Fibroblast of the aortic adventitia (primary cell): ENCODE measurements around the gene ITIH4. TPM values are rescaled to one million over a fixed set of nuclear protein-coding genes. Genes with fewer than 3 reads are reported as not detected.

Source experiments
- DNase-seq: peaks from one replicate; pipeline ENCODE4 v3.0.0-alpha.2; 2010; ENCODE audit warnings: low read depth
- H3K4me3 ChIP-seq: 2 replicates; pipeline ENCODE4 v1.5.1; 2011; ENCODE audit warnings: low read depth, mild to moderate bottlenecking, control low read depth, low read length, moderate library complexity
- CTCF ChIP-seq: IDR thresholded peaks from 2 replicates; pipeline ENCODE4 v1.5.1; 2011; ENCODE audit warnings: mild to moderate bottlenecking, low read length, control low read depth, inconsistent platforms; ENCODE audit not compliant: insufficient read depth
- total RNA-seq: library from RNA; depleted of rRNA; stranded (reverse); fragments of >200 nt; gene quantifications from 2 replicates; pipeline ENCODE4 v1.2.3, GENCODE V29; 2012; ENCODE audit warnings: low replicate concordance

ITIH4 gene
- total RNA-seq, 1 donor: 0.36 TPM

- no peak overlapping the region for H3K4me3 ChIP-seq
- peak; percentile 57 for TF ChIP-seq CTCF
- DNase-seq: peak; percentile 51
Observed at GRCh38 chr3:52851348-52851747, 20.9 kb upstream of the ITIH4 start.

- no peak for TF ChIP-seq CTCF
- no peak for DNase-seq
- H3K4me3 ChIP-seq: no peak overlapping the region
Observed at GRCh38 chr3:52849656-52850055, 19.2 kb upstream of the ITIH4 start.

- DNase-seq: peak; percentile 66
- no peak for TF ChIP-seq CTCF
- H3K4me3 ChIP-seq: no peak overlapping the region
Observed at GRCh38 chr3:52848617-52849016, 18.1 kb upstream of the ITIH4 start.

GRCh38 chr3:52847726-52848125 lies 17.3 kb upstream of the ITIH4 start:
- TF ChIP-seq CTCF: no peak
- DNase-seq: no peak
- H3K4me3 ChIP-seq: no peak overlapping the region

- no peak for TF ChIP-seq CTCF
- no peak for DNase-seq
- no peak overlapping the region for H3K4me3 ChIP-seq
Observed at GRCh38 chr3:52847241-52847640, 16.8 kb upstream of the ITIH4 start.

GRCh38 chr3:52846432-52846965 lies 16.0 kb upstream of the ITIH4 start:
- TF ChIP-seq CTCF: no peak
- DNase-seq: no peak

More at GRCh38 chr3:52846432-52846965, 16.0 kb upstream of the ITIH4 start:
- no peak overlapping the region for H3K4me3 ChIP-seq
